DOHH2 (cell line): ENCODE measurements around the gene C1orf226.

Experiments
- H3F3A ChIP-seq: fragments of 200-600 bp; sonication (generic), shearing (Covaris generic); 2 replicates; pipeline ENCODE4 v1.6.0; 2016; ENCODE audit warnings: antibody characterized with exemption, mild to moderate bottlenecking; ENCODE audit not compliant: control insufficient read depth, insufficient read depth
- H3K27ac ChIP-seq: fragments of 200-600 bp; sonication (generic); 2 replicates; pipeline ENCODE4 v1.5.1; 2014; ENCODE audit warnings: low read depth, mild to moderate bottlenecking, low read length, moderate library complexity
- H3K27me3 ChIP-seq: fragments of 200-600 bp; sonication (generic); 2 replicates; pipeline ENCODE4 v1.6.1; 2014; ENCODE audit warnings: mild to moderate bottlenecking, low read length, mixed read lengths; ENCODE audit not compliant: control insufficient read depth
- H3K36me3 ChIP-seq: fragments of 200-600 bp; sonication (generic); 2 replicates; pipeline ENCODE4 v1.6.1; 2014; ENCODE audit warnings: mild to moderate bottlenecking, low read length, moderate library complexity, mixed read lengths; ENCODE audit not compliant: control insufficient read depth
- H3K4me1 ChIP-seq: fragments of 200-600 bp; sonication (generic); 2 replicates; pipeline ENCODE4 v1.6.1; 2014; ENCODE audit warnings: mild to moderate bottlenecking, low read length, mixed read lengths; ENCODE audit not compliant: control insufficient read depth
- H3K4me2 ChIP-seq: fragments of 200-600 bp; sonication (generic); 2 replicates; pipeline ENCODE4 v1.6.0; 2014; ENCODE audit warnings: mild to moderate bottlenecking, low read length, moderate library complexity
- H3K4me3 ChIP-seq: fragments of 200-600 bp; sonication (generic); 2 replicates; pipeline ENCODE4 v1.5.1; 2014; ENCODE audit warnings: mild to moderate bottlenecking, low read length, mixed read lengths
- H3K79me2 ChIP-seq: fragments of 200-600 bp; sonication (generic); 2 replicates; pipeline ENCODE4 v1.6.1; 2014; ENCODE audit warnings: mild to moderate bottlenecking, low read length, mixed read lengths; ENCODE audit not compliant: control insufficient read depth
- H3K9me2 ChIP-seq: fragments of 200-600 bp; sonication (generic); replicated peaks from 2 replicates; pipeline ENCODE4 v1.6.1; 2014; ENCODE audit warnings: mild to moderate bottlenecking, low read length, mixed read lengths; ENCODE audit not compliant: control insufficient read depth
- H3K9me3 ChIP-seq: fragments of 200-600 bp; sonication (generic); 2 replicates; pipeline ENCODE4 v1.6.1; 2014; ENCODE audit warnings: antibody characterized with exemption, low read length, mixed read lengths; ENCODE audit not compliant: control insufficient read depth, insufficient read depth
- H4K20me1 ChIP-seq: fragments of 200-600 bp; sonication (generic); 2 replicates; pipeline ENCODE4 v1.6.0; 2014; ENCODE audit warnings: low read depth, mild to moderate bottlenecking, antibody characterized with exemption, low read length, moderate library complexity; ENCODE audit not compliant: control insufficient read depth, insufficient read depth
- CTCF ChIP-seq: fragments of 200-600 bp; sonication (generic); IDR thresholded peaks from one replicate; pipeline ENCODE4 v1.5.1; 2014; ENCODE audit warnings: antibody characterized with exemption, mild to moderate bottlenecking, low read depth, low read length; ENCODE audit not compliant: poor library complexity, severe bottlenecking
- EZH2phosphoT487 ChIP-seq: fragments of 200-600 bp; sonication (generic); IDR thresholded peaks from 2 replicates; pipeline ENCODE4 v1.6.1; 2017; ENCODE audit warnings: borderline replicate concordance, mild to moderate bottlenecking, antibody characterized with exemption, low read length, moderate library complexity, mixed read lengths

The C1orf226 gene

DNA sequence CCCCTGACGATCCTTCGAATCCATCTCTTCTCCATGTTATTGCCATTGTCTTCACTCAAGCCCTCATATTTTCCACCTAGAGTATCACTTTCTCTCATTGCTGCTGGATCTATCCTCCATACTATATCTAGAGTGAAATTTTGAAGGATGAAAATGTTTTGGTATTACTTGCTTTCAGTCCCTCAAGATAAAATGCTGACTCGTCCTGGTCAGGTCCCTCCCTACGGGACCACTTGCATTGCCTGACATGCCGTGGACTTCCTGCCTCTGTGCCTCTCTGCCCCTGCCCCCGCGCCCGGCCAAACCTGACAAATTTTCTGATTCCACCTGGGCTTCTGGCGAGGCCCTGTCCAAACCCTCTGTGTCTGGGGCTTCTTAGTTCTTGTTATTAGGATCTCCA is 28.4 kb upstream of the C1orf226 start:
- Histone ChIP-seq H4K20me1 (no peaks in the 10 kb centered on the region), H3K4me2 (no peak overlapping the region)
- TF ChIP-seq EZH2phosphoT487 (no peak), CTCF (no peak)

GRCh38 chr1:162353702-162354101 is 27.8 kb upstream of the C1orf226 start:
- H3K9me3 ChIP-seq: no peaks in the 10 kb centered on the region
- H3K9me2 ChIP-seq: no peaks in the 10 kb centered on the region
- no peaks in the 10 kb centered on the region for H3K79me2 ChIP-seq
- H3K36me3 ChIP-seq: no peaks in the 10 kb centered on the region
- no peaks in the 10 kb centered on the region for H3K4me1 ChIP-seq
- TF ChIP-seq EZH2phosphoT487: no peak
- peaks cover 5% of the 10 kb centered on the region for H3K27me3 ChIP-seq
- H3K4me3 ChIP-seq: no peak overlapping the region
- no peak overlapping the region for H3K4me2 ChIP-seq
- no peaks in the 10 kb centered on the region for H3F3A ChIP-seq
- no peaks in the 10 kb centered on the region for H4K20me1 ChIP-seq
- H3K27ac ChIP-seq: no peak overlapping the region

More for the DNA sequence above, 28.4 kb upstream of the C1orf226 start:
- H3K27ac ChIP-seq: no peak overlapping the region
- H3K4me1 ChIP-seq: no peaks in the 10 kb centered on the region
- peaks cover 5% of the 10 kb centered on the region for H3K27me3 ChIP-seq
- H3K9me2 ChIP-seq: no peaks in the 10 kb centered on the region
- no peaks in the 10 kb centered on the region for H3K79me2 ChIP-seq
- H3K4me3 ChIP-seq: no peak overlapping the region
- H3F3A ChIP-seq: no peaks in the 10 kb centered on the region
- no peaks in the 10 kb centered on the region for H3K9me3 ChIP-seq
- H3K36me3 ChIP-seq: no peaks in the 10 kb centered on the region

DNA sequence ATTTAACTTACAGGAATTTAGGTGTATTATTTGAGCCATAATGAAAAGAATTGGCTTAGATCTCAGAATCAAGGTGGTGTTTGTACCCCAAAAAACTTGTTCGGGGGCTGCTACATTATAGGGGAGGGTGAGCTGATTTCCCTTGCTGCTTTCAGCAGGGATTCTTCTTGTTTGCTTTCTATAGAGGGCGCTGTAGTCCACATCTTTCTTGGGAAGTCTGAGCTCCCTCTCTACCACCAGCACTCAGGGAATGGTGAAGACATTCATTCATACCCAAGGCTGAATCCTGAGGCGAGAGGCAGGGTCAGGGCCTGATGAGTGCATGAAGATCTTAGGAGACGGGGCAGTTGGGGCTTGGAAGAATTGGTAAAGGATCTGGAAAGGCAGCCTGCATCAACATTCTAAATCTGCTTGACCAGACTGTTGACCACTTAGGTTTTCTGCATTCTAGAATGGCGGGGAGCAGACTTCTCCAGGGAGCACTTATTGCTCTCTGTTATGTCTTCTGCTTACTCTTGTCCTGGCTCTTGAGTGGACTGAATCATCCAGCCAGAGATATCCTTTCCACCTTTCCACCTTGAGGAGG is 23.8 kb upstream of the C1orf226 start:
- Histone ChIP-seq H3K9me3 (no peaks in the 10 kb centered on the region), H3K4me2 (no peak overlapping the region), H3K27ac (no peak overlapping the region), H3K36me3 (no peaks in the 10 kb centered on the region), H4K20me1 (no peaks in the 10 kb centered on the region), H3K27me3 (peaks cover 2% of the 10 kb centered on the region), H3K79me2 (no peaks in the 10 kb centered on the region), H3K4me3 (no peak overlapping the region), H3F3A (no peaks in the 10 kb centered on the region), H3K4me1 (no peaks in the 10 kb centered on the region), H3K9me2 (no peaks in the 10 kb centered on the region)
- peak; percentile 59 for TF ChIP-seq CTCF
- no peak for TF ChIP-seq EZH2phosphoT487

- Histone ChIP-seq H3F3A (no peaks in the 10 kb centered on the region), H3K27ac (no peak overlapping the region), H4K20me1 (no peaks in the 10 kb centered on the region), H3K27me3 (peaks cover 8% of the 10 kb centered on the region), H3K9me2 (no peaks in the 10 kb centered on the region), H3K4me2 (no peak overlapping the region), H3K36me3 (no peaks in the 10 kb centered on the region), H3K4me1 (no peaks in the 10 kb centered on the region), H3K79me2 (no peaks in the 10 kb centered on the region), H3K9me3 (no peaks in the 10 kb centered on the region), H3K4me3 (no peak overlapping the region)
- TF ChIP-seq CTCF (no peak), EZH2phosphoT487 (no peak)
Observed at GRCh38 chr1:162358928-162359327, 22.6 kb upstream of the C1orf226 start.
